Neural progenitor cell (in vitro differentiated cells): ENCODE measurements around the gene SASS6. TPM values are rescaled to one million over a fixed set of nuclear protein-coding genes. Genes with fewer than 3 reads are reported as not detected.

Experiments
- DNase-seq: peaks from one replicate; pipeline ENCODE4 v3.0.0-alpha.2; 2016; ENCODE audit warnings: low spot score
- H2AFZ ChIP-seq: fragments of 200-600 bp; sonication (generic); replicated peaks from 2 replicates; pipeline ENCODE4 v1.6.1; 2016; ENCODE audit warnings: antibody characterized with exemption
- H3F3A ChIP-seq: fragments of 200-600 bp; sonication (generic); 2 replicates; pipeline ENCODE4 v1.6.1; 2016; ENCODE audit warnings: antibody characterized with exemption, low read depth
- H3K27ac ChIP-seq: fragments of 200-600 bp; sonication (generic); 2 replicates; pipeline ENCODE4 v1.5.1; 2016; ENCODE audit warnings: mild to moderate bottlenecking
- H3K27me3 ChIP-seq: fragments of 200-600 bp; sonication (generic); 2 replicates; pipeline ENCODE4 v1.6.1; 2016; ENCODE audit warnings: mild to moderate bottlenecking, moderate library complexity
- H3K36me3 ChIP-seq: fragments of 200-600 bp; sonication (generic); 2 replicates; pipeline ENCODE4 v1.5.1; 2016
- H3K4me1 ChIP-seq: fragments of 200-600 bp; sonication (generic); 2 replicates; pipeline ENCODE4 v1.6.1; 2016; ENCODE audit warnings: mixed run types
- H3K4me2 ChIP-seq: fragments of 200-600 bp; sonication (generic); 2 replicates; pipeline ENCODE4 v1.6.1; 2016
- H3K4me3 ChIP-seq: fragments of 200-600 bp; sonication (generic); 2 replicates; pipeline ENCODE4 v1.5.1; 2016
- H3K79me2 ChIP-seq: fragments of 200-600 bp; sonication (generic); 2 replicates; pipeline ENCODE4 v1.6.1; 2016; ENCODE audit warnings: low read depth
- H3K9ac ChIP-seq: fragments of 200-600 bp; sonication (generic); 2 replicates; pipeline ENCODE4 v1.6.1; 2016
- H3K9me3 ChIP-seq: fragments of 200-600 bp; sonication (generic); 2 replicates; pipeline ENCODE4 v1.5.1; 2016; ENCODE audit warnings: low read depth
- H4K20me1 ChIP-seq: fragments of 200-600 bp; sonication (generic); 2 replicates; pipeline ENCODE4 v1.6.1; 2016; ENCODE audit warnings: low read depth
- H3K27ac Mint-ChIP-seq: 3 replicates; pipeline ENCODE4 v1.8.0; 2021; ENCODE audit warnings: mixed read lengths
- H3K27me3 Mint-ChIP-seq: 2 replicates; pipeline ENCODE4 v1.8.0; 2022; ENCODE audit warnings: low read depth, mild to moderate bottlenecking, inconsistent platforms, moderate library complexity, mixed read lengths; ENCODE audit not compliant: insufficient read depth
- H3K36me3 Mint-ChIP-seq: 3 replicates; pipeline ENCODE4 v1.8.0; 2021; ENCODE audit warnings: mixed read lengths
- H3K4me1 Mint-ChIP-seq: 3 replicates; pipeline ENCODE4 v1.8.0; 2021; ENCODE audit warnings: mixed read lengths
- H3K4me3 Mint-ChIP-seq: 3 replicates; pipeline ENCODE4 v1.8.0; 2021; ENCODE audit warnings: mild to moderate bottlenecking, moderate library complexity, mixed read lengths
- H3K9me3 Mint-ChIP-seq: 3 replicates; pipeline ENCODE4 v1.8.0; 2020; ENCODE audit warnings: mixed read lengths
- CTCF ChIP-seq: fragments of 200-600 bp; sonication (generic); IDR thresholded peaks from 2 replicates; pipeline ENCODE4 v1.5.1; 2017; ENCODE audit warnings: antibody characterized with exemption, mild to moderate bottlenecking
- EZH2 ChIP-seq: fragments of 200-600 bp; sonication (generic); IDR thresholded peaks from 2 replicates; pipeline ENCODE4 v1.6.1; 2017; ENCODE audit warnings: antibody characterized with exemption, mild to moderate bottlenecking, moderate library complexity
- EZH2phosphoT487 ChIP-seq: fragments of 200-600 bp; sonication (generic); IDR thresholded peaks from 2 replicates; pipeline ENCODE4 v1.6.1; 2017; ENCODE audit warnings: antibody characterized with exemption
- total RNA-seq: library from RNA; depleted of rRNA; stranded (reverse); fragments of >200 nt; gene quantifications from 2 replicates; pipeline ENCODE4 v1.2.3, GENCODE V29; 2015; ENCODE audit warnings: low replicate concordance

SASS6 gene
- total RNA-seq, 1 donor from 2014 or later: 31.7 TPM

- Histone ChIP-seq H3K9me3 (no peaks in the 10 kb centered on the region), H3K9ac (no peak overlapping the region), H2AFZ (no peak overlapping the region), H3K27me3 (no peaks in the 10 kb centered on the region), H3K79me2 (peaks cover 7% of the 10 kb centered on the region), H4K20me1 (no peaks in the 10 kb centered on the region), H3K36me3 (peaks cover 33% of the 10 kb centered on the region), H3K4me3 (no peak overlapping the region), H3K27ac (no peak overlapping the region), H3K4me2 (no peak overlapping the region), H3F3A (no peaks in the 10 kb centered on the region), H3K4me1 (no peaks in the 10 kb centered on the region)
- Mint-ChIP-seq H3K36me3 (peaks cover 45% of the 10 kb centered on the region), H3K4me1 (no peaks in the 10 kb centered on the region), H3K27me3 (peaks cover 2% of the 10 kb centered on the region), H3K9me3 (no peaks in the 10 kb centered on the region), H3K27ac (no peak overlapping the region), H3K4me3 (no peak overlapping the region)
- no peak for TF ChIP-seq EZH2phosphoT487
- no peak for TF ChIP-seq EZH2
- TF ChIP-seq CTCF: no peak
- DNase-seq: no peak
These were observed 67.4 kb downstream of the SASS6 start for GRCh38 chr1:100065183-100065968.

DNA sequence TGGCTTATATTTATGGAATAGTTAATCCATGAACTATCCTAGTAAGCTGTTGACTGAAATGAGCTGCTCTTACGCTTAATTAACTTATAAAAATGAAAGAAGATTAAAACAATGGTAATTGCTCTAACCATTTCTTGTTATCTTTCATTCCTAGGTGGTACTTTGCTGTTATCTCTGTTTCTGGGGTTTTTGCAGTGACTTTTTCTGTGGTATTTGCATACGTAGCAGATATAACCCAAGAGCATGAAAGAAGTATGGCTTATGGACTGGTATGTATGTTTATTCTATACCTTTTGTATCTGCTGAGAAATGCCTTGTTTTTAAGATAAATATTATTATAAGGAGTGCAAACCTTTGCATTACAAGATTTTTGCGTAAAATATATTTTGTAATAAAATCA, 71.0 kb downstream of the SASS6 start:
- no peaks in the 10 kb centered on the region for H3K9me3 ChIP-seq
- TF ChIP-seq CTCF (no peak), EZH2phosphoT487 (no peak), EZH2 (no peak)
- Mint-ChIP-seq H3K36me3 (peaks cover 28% of the 10 kb centered on the region), H3K27ac (no peak overlapping the region), H3K4me3 (no peak overlapping the region), H3K4me1 (no peaks in the 10 kb centered on the region), H3K9me3 (no peaks in the 10 kb centered on the region), H3K27me3 (peaks cover 2% of the 10 kb centered on the region)
- no peak overlapping the region for H3K4me2 ChIP-seq
- H4K20me1 ChIP-seq: peaks cover 9% of the 10 kb centered on the region
- DNase-seq: no peak
- no peak overlapping the region for H3K27ac ChIP-seq
- no peaks in the 10 kb centered on the region for H3K4me1 ChIP-seq
- no peaks in the 10 kb centered on the region for H3F3A ChIP-seq
- H3K9ac ChIP-seq: no peak overlapping the region
- no peaks in the 10 kb centered on the region for H3K27me3 ChIP-seq
- H3K4me3 ChIP-seq: no peak overlapping the region
- no peak overlapping the region for H2AFZ ChIP-seq
- H3K79me2 ChIP-seq: peaks cover 28% of the 10 kb centered on the region
- H3K36me3 ChIP-seq: peaks cover 26% of the 10 kb centered on the region

DNA sequence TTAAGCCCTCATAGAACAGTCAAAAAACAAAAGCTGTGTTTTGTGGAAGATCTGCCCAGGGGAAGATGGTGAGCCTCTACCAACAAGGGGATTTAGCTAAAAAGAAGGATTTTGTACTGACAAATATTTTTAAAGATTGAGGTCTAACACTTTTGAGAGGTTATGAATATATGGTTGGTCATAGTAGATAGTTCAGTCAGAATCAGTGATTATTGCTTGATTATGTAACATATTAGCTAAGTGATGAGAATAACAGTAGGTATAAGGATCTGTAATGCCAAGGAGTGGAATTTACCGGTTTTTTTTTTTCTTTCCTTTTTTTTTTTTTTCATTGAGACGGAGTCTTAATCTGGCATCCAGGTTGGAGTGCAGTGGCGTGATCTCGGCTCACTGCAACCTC, 79.0 kb downstream of the SASS6 start:
- H3K9me3 Mint-ChIP-seq: no peaks in the 10 kb centered on the region
- H3K4me3 Mint-ChIP-seq: no peak overlapping the region
- peaks cover 95% of the 10 kb centered on the region for H3K79me2 ChIP-seq
- H3K27me3 ChIP-seq: no peaks in the 10 kb centered on the region
- H3K4me1 ChIP-seq: peaks cover 4% of the 10 kb centered on the region
- H3K27ac ChIP-seq: no peak overlapping the region
- peaks cover 11% of the 10 kb centered on the region for H3K36me3 ChIP-seq
- H3K36me3 Mint-ChIP-seq: peaks cover 34% of the 10 kb centered on the region
- TF ChIP-seq EZH2phosphoT487: no peak
- TF ChIP-seq EZH2: no peak
- no peak for TF ChIP-seq CTCF
- no peak overlapping the region for H3K9ac ChIP-seq
- no peak overlapping the region for H2AFZ ChIP-seq
- H3K27ac Mint-ChIP-seq: no peak overlapping the region
- H3K4me2 ChIP-seq: no peak overlapping the region
- no peaks in the 10 kb centered on the region for H3K9me3 ChIP-seq
- H4K20me1 ChIP-seq: peaks cover 41% of the 10 kb centered on the region
- DNase-seq: no peak
- H3K4me3 ChIP-seq: no peak overlapping the region
- no peaks in the 10 kb centered on the region for H3K27me3 Mint-ChIP-seq
- peaks cover 7% of the 10 kb centered on the region for H3K4me1 Mint-ChIP-seq
- H3F3A ChIP-seq: no peaks in the 10 kb centered on the region
